Thymus (tissue), 11 donors: Measurements from ENCODE around the gene JUP. TPM values are rescaled to one million over a fixed set of nuclear protein-coding genes. Genes with fewer than 3 reads are reported as not detected.
A peak's percentile ranks its signal among the peaks of the same experiment; 100 is the strongest.

Experiments used
- DNase-seq, 9 donors: peaks; one replicate each; pipeline ENCODE4 v3.0.0-alpha.2; 2013; ENCODE audit warnings: low spot score in 9 of 9, low read depth in 6 of 9, missing footprints in 1 of 9
- H3K27ac ChIP-seq, 2 donors: one replicate each; pipeline ENCODE4 v1.5.1; 2013; ENCODE audit warnings: control low read depth in 1 of 2, low read depth in 1 of 2, low read length in 1 of 2, mild to moderate bottlenecking in 1 of 2, moderate library complexity in 1 of 2
- H3K27me3 ChIP-seq, 2 donors: one replicate each; pipeline ENCODE4 v1.5.1; 2013; ENCODE audit warnings: low read length in 1 of 2; ENCODE audit not compliant: control insufficient read depth in 2 of 2, insufficient read depth in 1 of 2
- H3K36me3 ChIP-seq, 2 donors: one replicate each; pipeline ENCODE4 v1.5.1; 2013; ENCODE audit warnings: low read length in 1 of 2, mild to moderate bottlenecking in 1 of 2, moderate library complexity in 1 of 2; ENCODE audit not compliant: control insufficient read depth in 2 of 2, insufficient read depth in 2 of 2
- H3K4me1 ChIP-seq, 2 donors: one replicate each; pipeline ENCODE4 v1.5.1; 2013; ENCODE audit warnings: low read length in 2 of 2; ENCODE audit not compliant: control insufficient read depth in 2 of 2, insufficient read depth in 2 of 2
- H3K4me3 ChIP-seq, 2 donors: one replicate each; pipeline ENCODE4 v1.5.1; 2013; ENCODE audit warnings: low read length in 2 of 2, control low read depth in 1 of 2, mild to moderate bottlenecking in 1 of 2
- H3K9me3 ChIP-seq, 2 donors: one replicate each; pipeline ENCODE4 v1.5.1; 2013; ENCODE audit warnings: low read length in 1 of 2, mild to moderate bottlenecking in 1 of 2; ENCODE audit not compliant: control insufficient read depth in 2 of 2, insufficient read depth in 1 of 2
- WGBS: extraction: QIAGEN DNeasy Blood & Tissue Kit; methylation state at CpG from one replicate; pipeline ENCODE4 v1.1.7; 2013; 5-methylcytosine and 5-hydroxymethylcytosine counted together
- polyA plus RNA-seq: library from polyadenylated mRNA; stranded (reverse); fragments of 200-250 nt; gene quantifications from one replicate; pipeline ENCODE4 v1.2.3, GENCODE V29; 2013
- total RNA-seq: library from RNA; stranded (reverse); fragments of 120-200 nt; gene quantifications from one replicate; pipeline ENCODE4 v1.2.4, GENCODE V29; 2013
- donor health status: healthy.

JUP gene
- total and polyA plus RNA-seq, 2 donors, result 27.0 to 87.6 TPM

- Histone ChIP-seq H3K27ac (no peak overlapping the region), H3K36me3 (no peaks in the 10 kb centered on the region), H3K27me3 (peaks cover 40 to 53% of the 10 kb centered on the region in 2 donors), H3K4me1 (peaks cover 0 to 21% of the 10 kb centered on the region in 2 donors), H3K9me3 (no peaks in the 10 kb centered on the region), H3K4me3 (no peak overlapping the region)
- DNase-seq, result no peak
- 55% methylated on average over 5 of the region's 5 CpGs for WGBS
These were observed 48.9 kb downstream of the JUP start for GRCh38 chr17:41737680-41738023.

- H3K27ac ChIP-seq, result no peak overlapping the region
- no peaks in the 10 kb centered on the region for H3K36me3 ChIP-seq
- no peak overlapping the region for H3K4me3 ChIP-seq
- peaks cover 0 to 21% of the 10 kb centered on the region in 2 donors for H3K4me1 ChIP-seq
- H3K9me3 ChIP-seq, result no peaks in the 10 kb centered on the region
- WGBS, result 75% methylated on average over 17 of the region's 17 CpGs
- no peak for DNase-seq
- H3K27me3 ChIP-seq, result peaks cover 45 to 58% of the 10 kb centered on the region in 2 donors
These were observed 49.4 kb downstream of the JUP start for GRCh38 chr17:41736983-41737679.

- Histone ChIP-seq H3K4me1 (peaks cover 0 to 21% of the 10 kb centered on the region in 2 donors), H3K4me3 (no peak overlapping the region), H3K27me3 (peaks cover 47 to 72% of the 10 kb centered on the region in 2 donors), H3K9me3 (no peaks in the 10 kb centered on the region), H3K27ac (no peak overlapping the region), H3K36me3 (no peaks in the 10 kb centered on the region)
- no peak for DNase-seq
- WGBS, result 94% methylated on average over 4 of the region's 4 CpGs
These were observed 50.8 kb downstream of the JUP start for GRCh38 chr17:41735744-41736143.

GRCh38 chr17:41734949-41735313, 51.6 kb downstream of the JUP start:
- no peak for DNase-seq
- H3K4me3 ChIP-seq, result peak overlapping the region; percentile 10 to 29
- WGBS, result 9% methylated on average over 23 of the region's 23 CpGs
- peaks cover 47 to 80% of the 10 kb centered on the region in 2 donors for H3K27me3 ChIP-seq
- no peaks in the 10 kb centered on the region for H3K36me3 ChIP-seq
- H3K4me1 ChIP-seq, result peaks cover 0 to 21% of the 10 kb centered on the region in 2 donors
- no peaks in the 10 kb centered on the region for H3K9me3 ChIP-seq
- no peak overlapping the region for H3K27ac ChIP-seq

GRCh38 chr17:41734139-41734948, 52.2 kb downstream of the JUP start, which contains the start of gene HAP1:
Gene HAP1 (minus strand): TSS chr17:41734643. CDS start chr17:41734634, 9 bp downstream.
- 3% methylated on average over 77 of the region's 77 CpGs for WGBS
- Histone ChIP-seq H3K9me3 (no peaks in the 10 kb centered on the region), H3K4me1 (peaks cover 0 to 21% of the 10 kb centered on the region in 2 donors), H3K36me3 (no peaks in the 10 kb centered on the region), H3K27ac (no peak within 1 kb of the TSS), H3K27me3 (peaks cover 47 to 80% of the 10 kb centered on the region in 2 donors), H3K4me3 (peak within 1 kb of the TSS; percentile 10 to 29)
- DNase-seq, result peak in 1 of 9 donors; percentile 27

GRCh38 chr17:41733348-41734138, 53.0 kb downstream of the JUP start:
- WGBS, result 18% methylated on average over 40 of the region's 40 CpGs
- DNase-seq, result no peak
- Histone ChIP-seq H3K9me3 (no peaks in the 10 kb centered on the region), H3K27ac (no peak overlapping the region), H3K27me3 (peaks cover 47 to 80% of the 10 kb centered on the region in 2 donors), H3K4me1 (peaks cover 0 to 20% of the 10 kb centered on the region in 2 donors), H3K36me3 (no peaks in the 10 kb centered on the region), H3K4me3 (peak overlapping the region in 1 of 2 donors; percentile 10)

GRCh38 chr17:41731836-41732235, 54.7 kb downstream of the JUP start:
- Histone ChIP-seq H3K27me3 (peaks cover 41 to 71% of the 10 kb centered on the region in 2 donors), H3K4me1 (peaks cover 0 to 20% of the 10 kb centered on the region in 2 donors), H3K27ac (no peak overlapping the region), H3K9me3 (no peaks in the 10 kb centered on the region), H3K36me3 (no peaks in the 10 kb centered on the region), H3K4me3 (no peak overlapping the region)
- DNase-seq, result no peak
- WGBS, result 64% methylated on average over 3 of the region's 3 CpGs

GRCh38 chr17:41730479-41730878, 56.0 kb downstream of the JUP start:
- Histone ChIP-seq H3K9me3 (no peaks in the 10 kb centered on the region), H3K27me3 (peaks cover 32 to 57% of the 10 kb centered on the region in 2 donors), H3K27ac (no peak overlapping the region), H3K4me1 (peaks cover 0 to 21% of the 10 kb centered on the region in 2 donors), H3K36me3 (no peaks in the 10 kb centered on the region), H3K4me3 (no peak overlapping the region)
- whole genome bisulfite sequencing, result 49% methylated on average over 4 of the region's 4 CpGs
- DNase-seq, result no peak
